Activated T-cell treated with anti-CD3 and anti-CD28 coated beads, Interleukin-2, amount 50 U/mL, for 72 hours (primary cell): ENCODE results near the gene ZNF526. TPM values are rescaled to one million over a fixed set of nuclear protein-coding genes. Genes with fewer than 3 reads are reported as not detected.

Experiments used
- ATAC-seq, 2 donors: fragments of 150-1000 bp; cut with Tn5 transposase; replicated peaks in 1 of 2; 2 replicates each; pipeline ENCODE4 v1.10.0; 2021; ENCODE audit warnings: moderate library complexity in 2 of 2, mild to moderate bottlenecking in 1 of 2
- DNase-seq, 2 donors: peaks; one replicate each; pipeline ENCODE4 v3.0.0; 2021 to 2022; ENCODE audit warnings: mixed read lengths in 1 of 2
- H3K27ac Mint-ChIP-seq: one replicate; pipeline ENCODE4 v1.8.0; 2022; ENCODE audit warnings: mild to moderate bottlenecking, moderate library complexity, mixed read lengths
- H3K27me3 Mint-ChIP-seq: one replicate; pipeline ENCODE4 v1.8.0; 2022; ENCODE audit warnings: low read depth, mixed read lengths
- H3K36me3 Mint-ChIP-seq, 2 donors: one replicate each; pipeline ENCODE4 v1.8.0; 2022; ENCODE audit warnings: mixed read lengths in 2 of 2, mild to moderate bottlenecking in 1 of 2; ENCODE audit not compliant: insufficient read depth in 2 of 2
- H3K4me1 Mint-ChIP-seq: one replicate; pipeline ENCODE4 v1.8.0; 2022; ENCODE audit warnings: low read depth, mixed read lengths
- H3K4me3 Mint-ChIP-seq, 2 donors: one replicate each; pipeline ENCODE4 v1.8.0; 2022; ENCODE audit warnings: mild to moderate bottlenecking in 2 of 2, mixed read lengths in 2 of 2, moderate library complexity in 2 of 2
- H3K9me3 Mint-ChIP-seq, 2 donors: one replicate each; pipeline ENCODE4 v1.8.0; 2022; ENCODE audit warnings: mixed read lengths in 2 of 2
- total RNA-seq, 2 donors: library from RNA; stranded (reverse); gene quantifications; one replicate each; pipeline ENCODE4 v1.2.3, GENCODE V29; 2022

The ZNF526 gene
- total RNA-seq, 2 donors from 2014 or later, result 11.4 to 11.9 TPM

DNA sequence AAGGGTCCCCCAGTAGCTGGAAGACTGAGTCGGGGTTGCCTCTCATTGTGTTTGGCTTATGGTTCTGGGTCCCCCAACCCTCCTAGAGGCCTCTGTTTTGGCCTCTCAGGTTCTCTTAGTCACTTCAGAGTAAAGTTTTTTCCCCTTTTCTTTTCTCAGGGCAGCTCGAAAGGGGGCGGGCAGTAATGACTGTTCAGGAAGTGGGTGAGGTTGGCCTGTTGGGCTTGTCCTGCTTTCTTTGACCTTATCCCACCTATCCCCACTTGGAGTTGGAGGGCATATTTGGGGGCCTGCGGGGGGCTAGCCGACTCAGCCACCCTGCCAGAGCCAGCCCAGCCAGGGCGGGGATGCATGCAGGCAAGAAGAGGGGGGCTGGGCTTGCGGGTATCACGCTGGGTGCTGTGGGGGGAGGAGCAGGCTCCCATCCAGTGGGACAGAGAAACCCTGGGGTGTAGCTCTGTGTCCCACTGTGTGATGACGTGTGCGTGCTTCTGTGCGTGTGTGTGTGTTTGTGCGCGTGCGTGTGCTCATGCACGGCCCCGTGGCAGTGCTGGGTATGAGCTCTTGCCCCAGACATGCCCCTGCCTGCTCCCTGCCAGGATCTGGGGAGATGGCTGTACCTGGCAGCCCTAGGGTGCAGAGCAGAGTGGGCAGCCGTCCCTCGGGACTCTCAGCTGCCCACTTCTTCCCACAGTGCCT, 50.4 kb downstream of the ZNF526 start:
- peaks cover 6 to 14% of the 10 kb centered on the region in 2 donors for H3K36me3 Mint-ChIP-seq
- peak; percentile 67 to 77 for DNase-seq
- H3K9me3 Mint-ChIP-seq, result no peaks in the 10 kb centered on the region
- no peak overlapping the region for H3K4me3 Mint-ChIP-seq
- peak overlapping the region; percentile 92 for H3K27ac Mint-ChIP-seq
- H3K4me1 Mint-ChIP-seq, result peaks cover 42% of the 10 kb centered on the region
- ATAC-seq, result peak; percentile 4 to 9
- H3K27me3 Mint-ChIP-seq, result no peaks in the 10 kb centered on the region

DNA sequence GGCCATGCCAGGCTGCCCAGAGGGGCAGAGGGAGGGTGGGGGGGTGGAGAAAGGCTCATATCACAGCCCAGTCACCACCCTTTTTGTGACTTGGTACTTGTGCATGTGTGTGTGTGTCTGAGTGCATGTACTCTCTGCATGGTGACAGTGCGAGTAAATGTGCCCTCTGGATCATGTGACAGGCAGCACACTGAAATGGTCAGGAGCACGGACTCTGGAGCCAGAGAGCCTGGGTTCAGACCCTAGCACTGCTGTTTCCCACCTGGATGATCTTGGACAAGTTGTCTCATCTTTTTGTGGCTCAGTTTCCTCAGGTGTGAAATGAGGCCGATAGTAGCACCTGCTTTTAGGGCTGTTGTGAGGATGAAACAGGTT, 50.9 kb downstream of the ZNF526 start:
- Mint-ChIP-seq H3K4me3 (peak overlapping the region in 1 of 2 donors; percentile 63), H3K9me3 (no peaks in the 10 kb centered on the region), H3K36me3 (peaks cover 6 to 16% of the 10 kb centered on the region in 2 donors), H3K27me3 (no peaks in the 10 kb centered on the region), H3K27ac (peak overlapping the region; percentile 48), H3K4me1 (peaks cover 47% of the 10 kb centered on the region)
- no peak for DNase-seq
- no peak for ATAC-seq

DNA sequence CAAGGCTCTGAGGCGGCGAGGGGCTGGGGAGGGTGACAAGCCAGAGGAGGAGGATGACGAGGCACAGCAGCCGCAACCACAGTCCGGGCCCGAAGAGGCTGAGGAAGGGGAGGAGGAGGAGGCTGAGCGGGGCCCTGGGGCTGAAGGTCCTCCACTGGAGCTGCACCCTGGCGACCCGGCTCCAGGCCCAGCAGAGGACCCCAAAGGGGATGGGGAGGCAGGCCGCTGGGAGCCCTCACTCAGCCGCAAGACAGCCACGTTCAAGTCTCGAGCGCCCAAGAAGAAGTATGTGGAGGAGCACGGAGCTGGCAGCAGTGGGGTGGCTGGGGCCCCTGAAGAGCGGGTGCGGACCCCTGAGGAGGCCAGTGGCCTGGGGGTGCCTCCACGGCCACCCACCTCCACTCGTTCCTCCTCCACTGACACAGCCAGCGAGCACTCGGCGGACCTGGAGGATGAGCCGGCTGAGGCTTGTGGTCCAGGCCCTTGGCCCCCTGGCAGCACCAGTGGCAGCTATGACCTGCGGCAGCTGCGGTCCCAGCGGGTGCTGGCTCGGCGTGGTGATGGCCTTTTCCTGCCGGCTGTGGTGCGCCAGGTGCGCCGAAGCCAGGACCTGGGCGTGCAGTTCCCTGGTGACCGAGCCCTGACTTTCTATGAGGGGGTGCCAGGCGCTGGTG, 51.9 kb downstream of the ZNF526 start:
- DNase-seq, result no peak
- H3K4me1 Mint-ChIP-seq, result peaks cover 57% of the 10 kb centered on the region

DNA sequence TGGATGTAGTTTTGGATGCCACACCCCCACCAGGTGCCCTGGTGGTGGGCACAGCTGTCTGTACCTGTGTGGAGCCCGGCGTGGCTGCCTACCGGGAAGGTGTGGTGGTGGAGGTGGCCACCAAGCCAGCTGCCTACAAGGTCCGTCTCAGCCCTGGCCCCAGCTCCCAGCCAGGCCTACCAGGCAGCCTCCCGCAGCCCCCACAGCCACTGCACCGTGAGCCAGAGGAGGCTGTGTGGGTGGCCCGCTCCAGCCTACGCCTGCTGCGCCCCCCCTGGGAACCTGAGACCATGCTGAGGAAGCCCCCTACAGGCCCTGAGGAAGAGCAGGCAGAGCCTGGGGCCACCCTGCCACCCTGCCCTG, 52.4 kb downstream of the ZNF526 start:
- ATAC-seq (no peak), DNase-seq (no peak)
- Mint-ChIP-seq H3K27me3 (no peaks in the 10 kb centered on the region), H3K36me3 (peaks cover 6 to 18% of the 10 kb centered on the region in 2 donors), H3K27ac (no peak overlapping the region), H3K9me3 (no peaks in the 10 kb centered on the region), H3K4me3 (no peak overlapping the region), H3K4me1 (peaks cover 60% of the 10 kb centered on the region)

More for the DNA sequence above, 51.9 kb downstream of the ZNF526 start:
- Mint-ChIP-seq H3K4me3 (no peak overlapping the region), H3K9me3 (no peaks in the 10 kb centered on the region), H3K27me3 (no peaks in the 10 kb centered on the region), H3K36me3 (peaks cover 6 to 18% of the 10 kb centered on the region in 2 donors), H3K27ac (peak overlapping the region; percentile 45)
- ATAC-seq, result no peak

DNA sequence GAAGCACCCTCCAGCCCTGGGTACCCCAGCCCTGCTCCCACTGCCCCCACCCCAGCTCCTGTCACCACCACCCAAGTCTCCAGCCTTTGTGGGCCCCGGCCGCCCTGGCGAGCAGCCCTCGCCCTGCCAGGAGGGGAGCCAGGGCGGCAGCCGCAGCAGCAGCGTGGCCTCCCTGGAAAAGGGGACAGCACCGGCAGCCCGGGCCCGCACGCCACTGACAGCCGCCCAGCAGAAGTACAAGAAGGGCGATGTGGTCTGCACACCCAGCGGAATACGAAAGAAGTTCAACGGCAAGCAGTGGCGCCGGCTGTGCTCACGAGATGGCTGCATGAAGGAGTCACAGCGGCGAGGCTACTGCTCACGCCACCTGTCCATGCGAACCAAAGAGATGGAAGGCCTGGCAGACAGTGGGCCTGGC, 52.9 kb downstream of the ZNF526 start:
- H3K4me1 Mint-ChIP-seq, result peaks cover 58% of the 10 kb centered on the region
- no peak overlapping the region for H3K27ac Mint-ChIP-seq
- no peak overlapping the region for H3K4me3 Mint-ChIP-seq
- H3K27me3 Mint-ChIP-seq, result no peaks in the 10 kb centered on the region
- no peaks in the 10 kb centered on the region for H3K9me3 Mint-ChIP-seq
- DNase-seq (no peak), ATAC-seq (no peak)
- H3K36me3 Mint-ChIP-seq, result peaks cover 6 to 18% of the 10 kb centered on the region in 2 donors

DNA sequence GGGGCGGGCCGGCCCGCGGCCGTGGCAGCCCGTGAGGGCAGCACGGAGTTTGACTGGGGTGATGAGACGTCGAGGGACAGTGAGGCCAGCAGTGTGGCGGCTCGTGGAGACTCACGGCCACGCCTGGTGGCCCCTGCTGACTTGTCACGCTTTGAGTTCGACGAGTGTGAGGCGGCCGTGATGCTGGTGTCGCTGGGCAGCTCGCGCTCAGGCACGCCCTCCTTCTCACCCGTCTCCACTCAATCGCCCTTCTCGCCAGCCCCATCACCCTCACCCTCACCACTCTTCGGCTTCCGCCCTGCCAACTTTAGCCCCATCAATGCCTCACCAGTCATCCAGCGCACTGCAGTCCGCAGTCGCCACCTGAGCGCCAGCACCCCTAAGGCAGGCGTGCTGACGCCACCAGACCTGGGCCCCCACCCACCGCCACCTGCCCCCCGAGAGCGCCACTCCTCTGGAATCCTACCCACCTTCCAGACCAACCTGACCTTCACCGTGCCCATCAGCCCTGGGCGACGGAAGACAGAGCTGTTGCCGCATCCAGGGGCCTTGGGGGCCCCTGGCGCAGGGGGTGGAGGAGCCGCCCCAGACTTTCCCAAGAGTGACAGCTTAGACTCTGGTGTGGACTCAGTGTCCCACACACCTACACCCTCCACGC, 53.4 kb downstream of the ZNF526 start:
- Mint-ChIP-seq H3K27me3 (no peaks in the 10 kb centered on the region), H3K4me1 (peaks cover 60% of the 10 kb centered on the region), H3K4me3 (no peak overlapping the region), H3K9me3 (no peaks in the 10 kb centered on the region), H3K27ac (no peak overlapping the region), H3K36me3 (peaks cover 6 to 18% of the 10 kb centered on the region in 2 donors)
- no peak for ATAC-seq
- DNase-seq, result no peak

DNA sequence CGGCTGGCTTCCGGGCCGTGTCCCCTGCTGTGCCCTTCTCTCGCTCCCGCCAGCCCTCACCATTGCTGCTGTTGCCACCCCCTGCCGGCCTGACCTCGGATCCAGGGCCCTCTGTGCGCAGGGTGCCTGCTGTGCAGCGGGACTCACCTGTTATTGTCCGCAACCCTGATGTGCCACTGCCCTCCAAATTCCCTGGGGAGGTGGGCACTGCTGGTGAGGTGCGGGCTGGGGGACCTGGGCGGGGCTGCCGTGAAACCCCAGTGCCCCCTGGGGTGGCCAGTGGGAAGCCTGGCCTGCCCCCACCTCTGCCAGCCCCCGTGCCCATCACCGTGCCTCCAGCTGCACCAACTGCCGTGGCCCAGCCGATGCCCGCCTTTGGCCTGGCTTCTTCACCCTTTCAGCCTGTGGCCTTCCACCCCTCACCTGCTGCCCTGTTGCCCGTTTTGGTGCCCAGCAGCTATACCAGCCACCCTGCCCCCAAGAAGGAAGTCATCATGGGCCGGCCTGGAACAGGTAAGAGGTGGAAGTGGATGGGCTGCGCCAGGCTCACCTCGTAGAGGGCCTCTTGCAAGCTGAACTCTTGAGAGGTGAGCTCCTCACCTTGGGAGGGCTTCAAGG, 54.1 kb downstream of the ZNF526 start:
- H3K4me1 Mint-ChIP-seq, result peaks cover 66% of the 10 kb centered on the region
- H3K27me3 Mint-ChIP-seq, result no peaks in the 10 kb centered on the region
- H3K36me3 Mint-ChIP-seq, result peaks cover 6 to 18% of the 10 kb centered on the region in 2 donors
- H3K9me3 Mint-ChIP-seq, result no peaks in the 10 kb centered on the region
- DNase-seq, result no peak
- no peak overlapping the region for H3K27ac Mint-ChIP-seq
- no peak for ATAC-seq
- H3K4me3 Mint-ChIP-seq, result no peak overlapping the region

DNA sequence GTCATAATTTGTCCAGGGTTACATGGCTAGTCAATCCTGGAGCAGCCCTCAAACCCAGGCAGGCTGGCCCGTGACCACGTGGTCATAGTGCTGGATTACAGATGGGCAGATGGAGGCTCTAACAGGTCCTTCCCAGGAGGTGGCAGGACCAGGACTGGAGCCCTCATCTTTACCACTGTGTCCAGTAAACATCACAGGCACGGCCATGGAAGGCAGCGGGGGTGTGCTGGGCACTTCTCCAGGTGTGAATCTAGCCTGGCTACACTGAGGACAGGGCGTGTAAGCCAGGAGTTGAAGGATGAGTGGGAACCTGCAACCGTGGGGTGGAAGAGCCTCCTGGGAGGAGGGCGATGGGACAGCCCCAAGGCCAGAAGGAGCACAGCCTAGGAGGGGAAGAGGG, 55.0 kb downstream of the ZNF526 start:
- Mint-ChIP-seq H3K27me3 (no peaks in the 10 kb centered on the region), H3K27ac (no peak overlapping the region), H3K36me3 (peaks cover 2 to 15% of the 10 kb centered on the region in 2 donors), H3K9me3 (no peaks in the 10 kb centered on the region), H3K4me1 (peaks cover 64% of the 10 kb centered on the region), H3K4me3 (peak overlapping the region; percentile 36 to 45)
- ATAC-seq (no peak), DNase-seq (no peak)

DNA sequence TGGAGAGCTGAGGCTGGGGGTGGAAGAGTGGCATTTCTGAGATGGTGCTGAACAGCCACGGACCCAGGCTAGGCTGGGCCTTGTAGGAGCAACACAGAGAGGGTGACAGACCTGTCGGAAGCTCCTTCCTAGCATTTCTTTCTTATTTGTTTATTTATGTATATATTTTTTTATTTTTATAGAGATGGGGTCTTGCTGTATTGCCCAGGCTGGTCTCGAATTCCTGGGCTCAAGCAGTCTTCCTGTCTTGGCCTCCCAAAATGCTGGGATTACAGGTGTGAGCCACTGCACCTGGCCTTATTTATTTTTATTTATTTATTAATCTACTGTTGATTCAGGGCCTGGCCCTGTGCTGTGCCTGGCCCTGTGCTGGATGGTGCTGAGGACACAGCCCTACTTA, 55.4 kb downstream of the ZNF526 start:
- Mint-ChIP-seq H3K4me1 (peaks cover 60% of the 10 kb centered on the region), H3K27me3 (no peaks in the 10 kb centered on the region), H3K9me3 (no peaks in the 10 kb centered on the region), H3K27ac (peak overlapping the region; percentile 6), H3K36me3 (peaks cover 2 to 15% of the 10 kb centered on the region in 2 donors), H3K4me3 (peak overlapping the region; percentile 23 to 39)
- DNase-seq (no peak), ATAC-seq (no peak)

DNA sequence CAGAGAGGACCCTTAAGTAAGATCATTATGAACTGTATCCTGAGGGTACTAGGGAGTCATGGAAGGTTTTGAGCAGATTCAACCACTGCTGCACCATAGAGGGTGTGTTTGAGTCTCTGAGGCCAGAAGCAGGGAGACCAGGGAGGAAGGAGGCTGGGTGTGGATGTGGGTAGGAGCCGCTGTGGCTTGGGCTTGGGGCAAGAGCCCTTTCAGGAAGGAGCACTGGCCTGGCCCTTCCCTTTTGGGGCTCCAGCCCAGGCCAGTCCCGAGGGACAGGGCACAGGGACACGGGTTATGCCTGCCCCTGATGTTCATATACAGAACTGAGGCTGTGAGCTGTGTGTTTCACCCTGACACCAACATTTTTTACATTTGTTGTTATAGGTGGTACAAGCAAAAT, 56.2 kb downstream of the ZNF526 start:
- no peaks in the 10 kb centered on the region for H3K9me3 Mint-ChIP-seq
- ATAC-seq (no peak), DNase-seq (no peak)
- peak overlapping the region; percentile 6 for H3K27ac Mint-ChIP-seq
- H3K36me3 Mint-ChIP-seq, result peaks cover 2 to 15% of the 10 kb centered on the region in 2 donors
- peaks cover 55% of the 10 kb centered on the region for H3K4me1 Mint-ChIP-seq
- no peaks in the 10 kb centered on the region for H3K27me3 Mint-ChIP-seq
- H3K4me3 Mint-ChIP-seq, result peak overlapping the region; percentile 23 to 39

DNA sequence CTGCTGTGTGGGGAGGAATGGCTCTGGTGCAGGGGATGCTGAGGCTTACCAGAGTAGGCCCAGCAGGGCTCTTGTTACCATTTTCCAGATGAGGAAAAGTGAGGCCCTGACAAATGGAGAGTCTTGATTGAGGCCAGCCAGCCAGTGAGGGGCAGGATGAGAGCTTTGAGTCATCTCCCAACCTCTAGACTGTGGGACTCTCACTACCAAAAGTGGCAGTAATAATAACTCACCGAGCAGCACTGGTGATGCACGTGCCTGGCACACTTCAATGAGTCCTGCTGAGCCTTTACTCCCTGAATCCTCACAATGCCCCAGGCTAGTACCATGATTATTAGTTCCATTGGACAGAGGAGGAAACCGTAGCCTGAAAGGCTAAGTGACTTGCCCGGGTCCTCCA, 56.7 kb downstream of the ZNF526 start:
- Mint-ChIP-seq H3K36me3 (peaks cover 2 to 12% of the 10 kb centered on the region in 2 donors), H3K27ac (no peak overlapping the region), H3K9me3 (no peaks in the 10 kb centered on the region), H3K4me3 (no peak overlapping the region), H3K27me3 (no peaks in the 10 kb centered on the region), H3K4me1 (peaks cover 50% of the 10 kb centered on the region)
- DNase-seq (peak; percentile 27 to 37), ATAC-seq (peak; percentile 18 to 36)
